ENCODE measurements around the gene KRT17. TPM values are rescaled to one million over a fixed set of nuclear protein-coding genes. Genes with fewer than 3 reads are reported as not detected.

Gene KRT17
- total and polyA plus RNA-seq, 2 of the 4 experiments (the other 2 are of a cell fraction) = 2.5 to 4.6 TPM

DNA sequence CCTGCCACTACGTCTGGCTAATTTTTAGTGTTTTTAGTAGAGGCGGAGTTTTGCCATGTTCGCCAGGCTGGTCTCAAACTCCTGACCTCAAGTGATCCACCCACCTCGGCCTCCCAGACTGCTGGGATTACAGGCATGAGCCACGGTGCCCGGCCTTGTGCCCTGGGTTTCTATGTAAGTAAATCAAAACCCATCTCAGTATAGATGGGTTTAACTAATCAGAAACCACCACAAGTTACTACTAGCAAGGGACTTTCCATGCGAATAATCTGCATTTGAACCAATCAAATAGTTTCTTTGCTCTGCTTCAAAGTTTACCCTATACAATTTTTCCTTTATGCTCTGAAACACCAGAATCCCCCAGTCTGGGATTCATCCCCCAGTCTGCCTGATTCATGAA lies 47.8 kb upstream of the KRT17 start:
- ATAC-seq (ENCODE audit: low read depth) (no peak), DNase-seq (no peak)
- Histone ChIP-seq H3K4me2 (ENCODE audit: low read depth, low read length) (no peak overlapping the region), H3K27me3 (ENCODE audit: control insufficient read depth, insufficient read depth, low read length) (peaks cover 5% of the 10 kb centered on the region), H3K56ac (ENCODE audit: extremely low read depth, insufficient read depth, low read length) (no peak overlapping the region), H2AK9ac (replicated peaks; ENCODE audit: low read depth, low read length, poor library complexity) (no peak overlapping the region), H3K9me1 (ENCODE audit: insufficient read depth, low read length) (no peaks in the 10 kb centered on the region), H2BK120ac (ENCODE audit: low read depth, low read length) (no peak overlapping the region), H3K4me3 (ENCODE audit: insufficient read depth, low read depth, low read length) (no peak overlapping the region), H4K91ac (ENCODE audit: insufficient read depth, low read depth, low read length) (no peak overlapping the region), H2BK5ac (ENCODE audit: low read depth, low read length, poor library complexity, severe bottlenecking) (no peak overlapping the region), H3K23ac (ENCODE audit: low read depth, low read length) (no peak overlapping the region), H3K27ac (ENCODE audit: insufficient read depth, low read length) (no peak overlapping the region), H3K79me1 (ENCODE audit: low read depth in 1 of 2, low read length in 2 of 2) (no peaks in the 10 kb centered on the region), H3K18ac (ENCODE audit: low read depth, low read length) (no peak overlapping the region), H2AK5ac (ENCODE audit: low read depth, low read length) (no peak overlapping the region), H2BK20ac (ENCODE audit: low read depth, low read length) (no peak overlapping the region), H3K36me3 (ENCODE audit: control insufficient read depth, insufficient read depth, low read length) (no peaks in the 10 kb centered on the region), H4K8ac (ENCODE audit: low read depth in 2 of 2, low read length in 2 of 2) (no peak overlapping the region), H3K9ac (ENCODE audit: low read depth, low read length) (no peak overlapping the region), H3K4ac (ENCODE audit: low read depth, low read length) (no peak overlapping the region), H2AFZ (replicated peaks; ENCODE audit: low read length, poor library complexity) (no peak overlapping the region), H3K9me3 (ENCODE audit: control insufficient read depth, insufficient read depth, low read length) (no peaks in the 10 kb centered on the region), H4K5ac (ENCODE audit: low read depth, low read length) (no peak overlapping the region), H2BK15ac (ENCODE audit: low read depth, low read length) (no peak overlapping the region), H4K20me1 (ENCODE audit: insufficient read depth, low read length) (no peaks in the 10 kb centered on the region), H3K4me1 (ENCODE audit: control insufficient read depth, insufficient read depth, low read length) (no peaks in the 10 kb centered on the region), H3K14ac (replicated peaks; ENCODE audit: low read depth, low read length) (no peak overlapping the region)
- no TSS peak for BruUV-seq (replicated peaks)
- WGBS, 2 experiments (ENCODE audit: extremely low coverage in 2 of 2, insufficient read length in 1 of 2) = 100% methylated on average over 1 of the region's 7 CpGs; no CpG with 5 or more reads in 1 of the 2 experiments
- ChIA-PET CTCF (no interaction called here), POLR2A (ENCODE audit: unreplicated experiment) (no interaction called here)
- intact Hi-C loops (cut with micrococcal nuclease) (no loop called here), in situ Hi-C loops (cut with MboI; ENCODE audit: low sequenced_read_pairs) (loop anchor here (25.0 kb wide), 1 partner anchor 1310 kb away; the partner anchor contains the start of gene GJD3), dilution Hi-C loops (cut with HindIII; ENCODE audit: low sequenced_read_pairs, unreplicated experiment) (no loop called here)
- TF ChIP-seq FOS (IDR thresholded peaks at IDR 0.05; ENCODE audit: low read depth, low read length) = no peak
- TF ChIP-seq NFE2L2 (IDR thresholded peaks at IDR 0.05; ENCODE audit: low read depth, low read length) = no peak
- no peak for TF ChIP-seq RFX5 (IDR thresholded peaks at IDR 0.05; ENCODE audit: low read depth, low read length)
- TF ChIP-seq RCOR1 (IDR thresholded peaks at IDR 0.05; ENCODE audit: insufficient replicate concordance, low read length) = no peak
- TF ChIP-seq CEBPB (IDR thresholded peaks at IDR 0.05; ENCODE audit: low read depth, low read length) = no peak
- TF ChIP-seq, protein P1, sequence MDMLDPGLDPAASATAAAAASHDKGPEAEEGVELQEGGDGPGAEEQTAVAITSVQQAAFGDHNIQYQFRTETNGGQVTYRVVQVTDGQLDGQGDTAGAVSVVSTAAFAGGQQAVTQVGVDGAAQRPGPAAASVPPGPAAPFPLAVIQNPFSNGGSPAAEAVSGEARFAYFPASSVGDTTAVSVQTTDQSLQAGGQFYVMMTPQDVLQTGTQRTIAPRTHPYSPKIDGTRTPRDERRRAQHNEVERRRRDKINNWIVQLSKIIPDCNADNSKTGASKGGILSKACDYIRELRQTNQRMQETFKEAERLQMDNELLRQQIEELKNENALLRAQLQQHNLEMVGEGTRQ (IDR thresholded peaks at IDR 0.05; ENCODE audit: low read depth, low read length) = no peak
- no peak for TF ChIP-seq POLR2A (IDR thresholded peaks at IDR 0.05; ENCODE audit: low read depth, low read length)
- TF ChIP-seq MXI1 (IDR thresholded peaks at IDR 0.05; ENCODE audit: borderline replicate concordance, low read depth, low read length) = no peak
- TF ChIP-seq MAZ (IDR thresholded peaks at IDR 0.05; ENCODE audit: borderline replicate concordance, low read depth, low read length) = no peak
- no peak for TF ChIP-seq CHD1 (IDR thresholded peaks at IDR 0.05; ENCODE audit: low read depth, low read length)
- TF ChIP-seq SMC3 (IDR thresholded peaks at IDR 0.05; ENCODE audit: low read depth, low read length) = no peak
- no peak for TF ChIP-seq MAFK (IDR thresholded peaks at IDR 0.05; ENCODE audit: low read depth, low read length)
- TF ChIP-seq, protein P2, sequence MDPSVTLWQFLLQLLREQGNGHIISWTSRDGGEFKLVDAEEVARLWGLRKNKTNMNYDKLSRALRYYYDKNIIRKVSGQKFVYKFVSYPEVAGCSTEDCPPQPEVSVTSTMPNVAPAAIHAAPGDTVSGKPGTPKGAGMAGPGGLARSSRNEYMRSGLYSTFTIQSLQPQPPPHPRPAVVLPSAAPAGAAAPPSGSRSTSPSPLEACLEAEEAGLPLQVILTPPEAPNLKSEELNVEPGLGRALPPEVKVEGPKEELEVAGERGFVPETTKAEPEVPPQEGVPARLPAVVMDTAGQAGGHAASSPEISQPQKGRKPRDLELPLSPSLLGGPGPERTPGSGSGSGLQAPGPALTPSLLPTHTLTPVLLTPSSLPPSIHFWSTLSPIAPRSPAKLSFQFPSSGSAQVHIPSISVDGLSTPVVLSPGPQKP (IDR thresholded peaks at IDR 0.05; ENCODE audit: borderline replicate concordance, low read depth, low read length) = no peak
- TF ChIP-seq, protein P3, sequence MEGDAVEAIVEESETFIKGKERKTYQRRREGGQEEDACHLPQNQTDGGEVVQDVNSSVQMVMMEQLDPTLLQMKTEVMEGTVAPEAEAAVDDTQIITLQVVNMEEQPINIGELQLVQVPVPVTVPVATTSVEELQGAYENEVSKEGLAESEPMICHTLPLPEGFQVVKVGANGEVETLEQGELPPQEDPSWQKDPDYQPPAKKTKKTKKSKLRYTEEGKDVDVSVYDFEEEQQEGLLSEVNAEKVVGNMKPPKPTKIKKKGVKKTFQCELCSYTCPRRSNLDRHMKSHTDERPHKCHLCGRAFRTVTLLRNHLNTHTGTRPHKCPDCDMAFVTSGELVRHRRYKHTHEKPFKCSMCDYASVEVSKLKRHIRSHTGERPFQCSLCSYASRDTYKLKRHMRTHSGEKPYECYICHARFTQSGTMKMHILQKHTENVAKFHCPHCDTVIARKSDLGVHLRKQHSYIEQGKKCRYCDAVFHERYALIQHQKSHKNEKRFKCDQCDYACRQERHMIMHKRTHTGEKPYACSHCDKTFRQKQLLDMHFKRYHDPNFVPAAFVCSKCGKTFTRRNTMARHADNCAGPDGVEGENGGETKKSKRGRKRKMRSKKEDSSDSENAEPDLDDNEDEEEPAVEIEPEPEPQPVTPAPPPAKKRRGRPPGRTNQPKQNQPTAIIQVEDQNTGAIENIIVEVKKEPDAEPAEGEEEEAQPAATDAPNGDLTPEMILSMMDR (conservative IDR thresholded peaks at IDR 0.05; ENCODE audit: low read depth, low read length) = no peak
- no peak for TF ChIP-seq BHLHE40 (IDR thresholded peaks at IDR 0.05; ENCODE audit: low read depth, low read length)
- TF ChIP-seq RAD21 (IDR thresholded peaks at IDR 0.05; ENCODE audit: low read length) = no peak

All from IMR-90 (cell line).